GM19023 (cell line): ENCODE measurements around the gene RGSL1.

Experiments used
- ATAC-seq: cut with Tn5 transposase; IDR thresholded peaks from one replicate; pipeline ENCODE4 v1.9.1; 2021; ENCODE audit warnings: mild to moderate bottlenecking, moderate library complexity; ENCODE audit not compliant: unreplicated experiment

Gene RGSL1

GRCh38 chr1:182533896-182534295 lies 84.0 kb downstream of the RGSL1 start:
- no peak for ATAC-seq

DNA sequence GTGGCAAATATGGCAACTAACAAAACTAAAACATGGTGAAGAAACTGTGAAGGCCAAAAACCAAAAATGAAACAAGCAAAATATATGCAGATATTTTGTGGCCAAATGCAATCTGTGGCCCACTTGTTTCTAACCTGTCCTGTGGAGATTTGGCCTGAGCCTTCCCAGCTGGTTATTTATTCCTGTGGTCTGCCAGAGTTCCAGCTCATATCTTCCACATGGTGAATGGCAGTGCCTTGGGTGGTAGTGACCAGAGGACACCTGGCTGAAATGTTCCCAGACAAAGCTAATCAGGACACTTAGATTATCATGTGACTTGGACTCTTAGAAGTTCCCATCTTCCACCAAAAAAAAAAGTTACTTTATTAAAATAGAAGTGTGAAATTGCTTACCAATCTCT lies 99.4 kb downstream of the RGSL1 start:
- ATAC-seq, result no peak

DNA sequence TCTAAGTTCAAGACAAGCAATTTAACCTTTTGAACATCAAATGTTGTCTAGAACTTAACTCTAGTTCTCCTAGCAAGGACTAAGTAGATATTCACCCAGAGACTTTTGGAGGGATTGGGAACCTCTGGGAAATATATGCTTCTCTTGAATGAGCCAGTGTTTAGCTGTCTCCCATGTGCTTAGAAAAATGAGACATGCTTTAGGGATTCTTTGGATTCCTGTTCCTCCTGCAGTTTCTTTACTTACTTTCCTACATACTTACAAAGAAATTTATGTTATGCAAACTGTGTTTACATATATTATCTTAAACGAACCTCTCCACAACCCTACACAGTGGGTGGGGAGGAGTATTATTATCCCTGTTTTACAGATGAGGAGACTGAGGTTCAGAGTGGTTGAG lies 99.9 kb downstream of the RGSL1 start:
- no peak for ATAC-seq

DNA sequence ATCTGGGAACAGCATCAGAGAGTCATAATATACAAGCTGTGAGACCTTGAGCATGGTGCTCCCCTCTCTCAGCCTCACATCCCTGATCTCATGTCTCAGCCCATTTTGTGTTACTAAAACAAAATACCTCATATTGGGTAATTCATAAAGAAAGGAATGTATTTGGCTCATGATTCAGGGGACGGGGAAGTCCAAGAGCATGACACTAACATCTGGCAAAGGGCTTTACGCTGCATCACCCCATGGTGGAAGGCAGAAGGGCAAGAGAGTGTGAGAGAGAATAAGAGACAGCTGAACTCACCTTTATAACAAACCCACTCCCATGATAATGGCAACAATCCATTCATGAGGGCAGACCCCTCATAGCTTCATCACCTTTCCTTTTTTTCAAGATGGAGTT lies 102.6 kb downstream of the RGSL1 start:
- ATAC-seq, result no peak

- ATAC-seq, result no peak
These were observed 105.5 kb downstream of the RGSL1 start for GRCh38 chr1:182555493-182555892.

DNA sequence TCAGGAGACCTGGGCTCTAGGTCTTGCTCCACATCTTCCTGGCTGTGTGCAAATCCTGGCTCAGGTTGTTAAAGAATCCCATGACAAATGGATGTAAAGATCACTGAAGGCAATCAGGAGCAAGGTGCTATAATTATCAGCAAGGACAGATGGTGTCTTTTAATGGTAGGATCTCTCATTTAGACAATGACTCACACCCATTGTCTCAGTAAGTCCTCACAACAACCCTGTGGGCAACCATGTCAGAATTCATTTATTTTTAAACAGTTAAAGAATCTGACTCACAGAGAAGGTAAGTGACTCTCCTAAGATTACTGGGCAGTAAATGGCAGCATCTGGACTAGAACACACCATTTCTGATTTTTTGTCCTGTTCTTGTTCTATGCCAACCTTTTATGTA lies 106.3 kb downstream of the RGSL1 start:
- no peak for ATAC-seq

GRCh38 chr1:182560392-182560984 lies 110.5 kb downstream of the RGSL1 start:
- no peak for ATAC-seq

GRCh38 chr1:182561456-182561855 lies 111.5 kb downstream of the RGSL1 start:
- no peak for ATAC-seq

GRCh38 chr1:182563095-182563494 lies 113.1 kb downstream of the RGSL1 start:
- ATAC-seq, result no peak

DNA sequence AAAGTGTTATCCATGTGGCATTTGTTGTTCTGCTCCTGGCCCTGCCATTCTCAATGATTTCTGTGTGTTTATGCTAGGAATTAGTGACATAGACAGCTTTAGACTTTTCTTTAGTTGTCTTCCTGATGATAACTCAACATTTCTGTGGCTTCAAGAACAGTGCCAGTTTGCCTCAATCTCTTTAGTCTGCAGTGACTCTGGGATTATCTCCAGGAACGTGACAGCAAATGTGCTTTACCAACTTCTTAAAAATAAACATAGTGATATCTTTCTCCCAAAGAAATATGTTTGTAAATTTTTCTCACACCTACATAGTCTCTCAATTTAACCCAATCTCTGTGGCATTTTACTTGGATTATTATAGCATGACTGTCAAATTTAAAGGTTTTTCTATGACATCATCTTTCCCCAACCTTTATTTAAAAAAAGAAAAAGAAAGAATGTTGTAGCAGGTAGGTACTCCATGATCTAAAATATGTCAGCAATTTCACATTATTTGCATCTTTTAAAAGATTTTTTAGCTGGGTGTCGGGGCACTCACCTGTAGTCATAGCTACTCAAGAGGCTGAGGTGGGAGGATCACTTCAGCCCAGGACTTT lies 114.6 kb downstream of the RGSL1 start:
- ATAC-seq, result no peak

DNA sequence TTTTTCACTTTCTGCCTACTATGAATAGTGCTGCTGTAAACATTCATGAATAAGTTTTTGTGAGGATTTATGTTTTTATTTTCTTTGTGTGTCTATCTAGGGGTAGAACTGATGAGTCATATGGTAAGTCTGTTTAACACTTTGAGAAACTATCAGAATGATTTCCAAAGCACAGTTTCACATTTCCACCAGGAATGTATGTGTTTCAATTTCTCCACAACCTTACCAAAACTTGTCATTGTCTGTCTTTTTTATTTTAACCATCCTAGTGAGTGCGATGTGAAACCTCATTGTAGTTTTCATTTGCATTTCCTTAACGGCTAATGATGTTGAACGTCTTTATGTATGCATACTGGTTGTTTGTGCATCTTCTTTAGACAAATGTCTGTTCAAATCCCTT lies 115.6 kb downstream of the RGSL1 start:
- no peak for ATAC-seq

DNA sequence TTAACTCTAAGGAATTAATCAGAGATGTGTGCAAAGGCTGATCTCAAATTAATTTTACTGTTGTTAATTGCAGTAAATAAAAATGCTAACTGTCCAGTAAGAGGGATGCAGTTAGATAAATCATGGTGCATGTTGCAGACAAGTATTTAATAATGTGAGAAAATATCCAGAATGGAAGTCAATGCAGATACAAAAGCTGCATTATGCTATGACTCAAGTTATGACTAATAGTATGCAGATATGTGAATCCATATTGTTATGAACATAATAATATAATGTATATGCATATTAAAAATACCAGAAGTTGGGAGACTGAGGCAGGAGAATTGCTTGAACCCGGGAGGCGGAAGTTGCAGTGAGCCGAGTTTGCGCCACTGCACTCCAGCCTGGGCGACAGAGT lies 117.7 kb downstream of the RGSL1 start:
- no peak for ATAC-seq

GRCh38 chr1:182568647-182569284 lies 118.8 kb downstream of the RGSL1 start:
- no peak for ATAC-seq

DNA sequence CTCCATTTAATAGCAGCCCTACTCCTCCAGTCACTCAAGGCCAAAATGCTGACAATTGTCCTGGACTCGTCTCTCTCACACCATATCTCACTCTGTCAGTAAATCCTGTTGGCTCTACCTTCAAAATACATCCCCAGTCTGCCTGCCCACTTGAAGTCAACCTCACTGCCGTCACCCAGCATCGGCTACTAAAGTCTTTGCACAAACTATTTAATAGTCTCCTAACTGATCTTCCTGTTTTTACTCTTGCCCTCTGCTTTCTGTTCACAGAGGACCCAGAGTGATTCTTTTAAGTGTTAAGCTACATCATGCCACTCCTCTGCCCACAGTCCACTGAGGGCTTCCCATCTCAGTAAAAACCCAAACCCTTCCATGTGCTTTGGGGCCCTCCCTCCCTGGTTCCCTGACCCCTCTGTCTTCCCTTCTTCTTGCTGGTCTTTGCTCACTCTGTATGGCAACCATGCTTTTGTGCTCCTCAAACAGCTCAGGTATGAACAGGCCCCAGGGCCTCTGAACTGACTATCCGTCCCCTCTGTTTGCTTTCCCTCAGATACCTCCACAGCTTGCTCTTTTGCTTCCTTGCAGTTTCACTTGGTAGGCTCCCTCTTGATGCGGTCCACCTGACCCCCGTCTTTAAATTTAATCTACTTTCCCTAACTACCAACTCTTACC lies 120.1 kb downstream of the RGSL1 start:
- no peak for ATAC-seq

- ATAC-seq, result no peak
These were observed 120.6 kb downstream of the RGSL1 start for GRCh38 chr1:182570611-182570970.

DNA sequence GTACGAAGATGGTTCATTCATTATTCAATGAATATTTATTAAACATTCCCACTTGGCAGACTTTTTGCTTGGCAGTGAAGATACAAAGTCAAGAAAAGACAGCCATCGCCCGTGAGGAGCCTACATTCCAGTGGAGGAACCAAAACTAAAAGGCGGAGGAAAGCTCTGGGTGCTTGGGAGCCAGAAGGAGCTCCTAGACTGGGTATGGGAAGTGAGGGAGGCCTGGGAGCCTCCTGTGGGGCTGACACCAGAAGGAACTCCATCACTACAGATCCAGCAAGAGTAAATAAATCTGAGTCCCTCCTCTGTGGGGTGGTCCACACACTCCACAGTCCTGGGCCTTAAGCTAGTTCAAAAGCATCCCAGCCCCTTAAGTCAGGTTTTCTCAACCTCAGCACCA lies 124.2 kb downstream of the RGSL1 start:
- ATAC-seq, result no peak

DNA sequence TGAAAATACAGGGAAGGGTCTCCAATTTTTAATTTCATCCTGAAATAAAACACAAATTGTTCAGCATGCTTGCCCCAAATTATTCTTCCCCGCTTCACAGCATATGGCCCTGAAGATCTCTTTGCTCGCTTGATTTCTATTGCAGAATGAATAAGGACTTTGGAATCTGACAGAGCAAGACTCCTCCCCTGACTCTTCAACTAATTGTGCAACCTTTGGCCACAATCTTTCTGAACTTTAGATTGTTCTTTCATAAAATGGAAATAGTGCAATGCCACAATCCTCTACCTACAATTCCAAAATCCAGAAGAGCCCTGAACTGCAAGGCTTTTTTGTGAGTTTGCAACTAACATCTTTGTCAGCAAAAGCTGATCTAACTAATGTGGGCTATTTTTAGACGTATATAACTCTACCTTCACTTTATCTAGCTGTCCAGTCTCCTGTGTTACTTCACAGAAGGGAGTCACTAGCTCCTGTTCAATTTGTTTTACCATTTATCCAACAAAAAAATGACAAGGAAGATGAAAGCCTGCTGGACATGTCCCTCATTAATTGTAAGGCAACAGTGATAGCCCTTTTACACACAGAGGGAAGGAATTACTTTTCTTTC lies 125.7 kb downstream of the RGSL1 start:
- no peak for ATAC-seq

GRCh38 chr1:182580736-182581135 lies 130.8 kb downstream of the RGSL1 start:
- ATAC-seq, result no peak

DNA sequence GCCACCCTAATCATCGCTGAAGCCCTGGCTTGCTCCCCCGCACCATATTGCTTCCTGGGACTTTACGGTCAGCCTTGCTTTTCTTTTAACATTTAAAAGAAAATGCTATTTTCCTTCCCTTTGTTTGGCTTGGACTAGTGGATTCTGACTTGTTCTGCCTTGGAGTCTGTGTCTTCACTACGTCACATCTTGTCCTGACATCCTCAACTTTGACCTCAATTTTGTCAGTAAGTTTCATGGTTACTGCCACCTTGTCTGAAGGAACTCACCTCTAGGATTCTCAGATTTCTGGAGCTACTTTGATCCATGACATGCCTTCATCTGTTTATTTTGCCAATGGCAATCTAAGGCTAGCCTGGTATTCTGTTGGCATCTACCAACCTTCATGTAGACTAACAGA lies 134.8 kb downstream of the RGSL1 start:
- ATAC-seq, result no peak

- no peak for ATAC-seq
These were observed 136.4 kb downstream of the RGSL1 start for GRCh38 chr1:182586380-182586779.

- ATAC-seq, result no peak
These were observed 137.1 kb downstream of the RGSL1 start for GRCh38 chr1:182587093-182587492.
